OCI-M1 (cell line): ENCODE data around the gene TBC1D1.
A peak's percentile ranks its signal among the peaks of the same experiment; 100 is the strongest.
"Not testable (repeated sequence)": the region's sequence is repeated elsewhere in the genome, so short reads cannot be mapped to it uniquely, and the experiment has no call there.

Experiments
- DNase-seq: peaks from one replicate; lab custom pipeline; 2025; lab: John Stamatoyannopoulos, UW

Gene TBC1D1

GRCh38 chr4:37891260-37892159 is 626 bp downstream of the TBC1D1 start:
- peak; percentile 30 for DNase-seq

GRCh38 chr4:37892641-37893040 is 1.8 kb downstream of the TBC1D1 start:
- DNase-seq = peak; percentile 43

- DNase-seq = no peak
Observed at GRCh38 chr4:37893164-37893563, 2.3 kb downstream of the TBC1D1 start.

- no peak for DNase-seq
Observed at GRCh38 chr4:37895271-37895670, 4.4 kb downstream of the TBC1D1 start.

- no peak for DNase-seq
Observed at GRCh38 chr4:37896206-37896860, 5.4 kb downstream of the TBC1D1 start.

GRCh38 chr4:37902212-37902611 is 11.3 kb downstream of the TBC1D1 start:
- no peak for DNase-seq

- DNase-seq = no peak
Observed at GRCh38 chr4:37902738-37903693, 12.1 kb downstream of the TBC1D1 start.

GRCh38 chr4:37903901-37904300 is 13.0 kb downstream of the TBC1D1 start:
- no peak for DNase-seq

- DNase-seq = no peak
Observed at GRCh38 chr4:37904824-37905223, 13.9 kb downstream of the TBC1D1 start.

- no peak for DNase-seq
Observed at GRCh38 chr4:37905533-37906169, 14.8 kb downstream of the TBC1D1 start.

GRCh38 chr4:37908488-37909331 is 17.8 kb downstream of the TBC1D1 start:
- no peak for DNase-seq

GRCh38 chr4:37909332-37910090 is 18.6 kb downstream of the TBC1D1 start:
- DNase-seq = no peak

- no peak for DNase-seq
Observed at GRCh38 chr4:37910091-37910486, 19.2 kb downstream of the TBC1D1 start.

- no peak for DNase-seq
Observed at GRCh38 chr4:37914539-37914938, 23.7 kb downstream of the TBC1D1 start.

- no peak for DNase-seq
Observed at GRCh38 chr4:37917388-37917787, 26.5 kb downstream of the TBC1D1 start.

- DNase-seq = no peak
Observed at GRCh38 chr4:37918653-37919052, 27.8 kb downstream of the TBC1D1 start.

- peak; percentile 48 for DNase-seq
Observed at GRCh38 chr4:37922328-37922727, 31.4 kb downstream of the TBC1D1 start.

- DNase-seq = not testable (repeated sequence)
Observed at GRCh38 chr4:37923089-37923488, 32.2 kb downstream of the TBC1D1 start.

GRCh38 chr4:37924946-37925345 is 34.1 kb downstream of the TBC1D1 start:
- no peak for DNase-seq

- DNase-seq = no peak
Observed at GRCh38 chr4:37927434-37927833, 36.5 kb downstream of the TBC1D1 start.
